ENCODE measurements around the gene ISG20L2. TPM values are rescaled to one million over a fixed set of nuclear protein-coding genes. Genes with fewer than 3 reads are reported as not detected.
A peak's percentile ranks its signal among the peaks of the same experiment; 100 is the strongest.

ISG20L2 gene
- total RNA-seq, 1 experiment from 2014 or later: 33.2 TPM

DNA sequence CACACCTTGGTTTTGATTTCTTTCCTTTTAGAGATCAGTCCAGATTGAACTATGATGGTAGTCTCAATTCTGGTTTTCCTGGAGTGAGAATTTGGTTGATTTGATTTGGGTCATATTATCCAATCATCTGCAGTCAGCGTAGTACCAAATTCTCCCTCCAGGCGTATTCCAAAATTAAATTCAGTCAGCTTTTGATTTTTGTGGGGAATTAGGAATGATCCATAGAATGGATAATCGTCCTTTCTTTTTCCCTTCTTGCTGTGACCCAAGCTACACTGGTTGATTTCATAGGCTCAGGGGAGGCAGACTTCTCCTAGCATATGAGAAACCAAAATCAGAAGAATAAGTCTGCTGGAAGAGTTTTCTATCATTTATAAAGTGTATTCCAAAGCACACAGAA, 43.7 kb upstream of the ISG20L2 start:
- POLR2A ChIA-PET (ENCODE audit: unreplicated experiment): interaction anchor here (0.7 kb wide), 1 partner anchor 42 kb away, joined by 8 read pairs; no protein-coding TSS in a partner anchor
- H4K20me1 ChIP-seq (ENCODE audit: insufficient read depth): peaks cover 50% of the 10 kb centered on the region
- H3K27me3 ChIP-seq (ENCODE audit: insufficient read depth, low read depth): no peaks in the 10 kb centered on the region

DNA sequence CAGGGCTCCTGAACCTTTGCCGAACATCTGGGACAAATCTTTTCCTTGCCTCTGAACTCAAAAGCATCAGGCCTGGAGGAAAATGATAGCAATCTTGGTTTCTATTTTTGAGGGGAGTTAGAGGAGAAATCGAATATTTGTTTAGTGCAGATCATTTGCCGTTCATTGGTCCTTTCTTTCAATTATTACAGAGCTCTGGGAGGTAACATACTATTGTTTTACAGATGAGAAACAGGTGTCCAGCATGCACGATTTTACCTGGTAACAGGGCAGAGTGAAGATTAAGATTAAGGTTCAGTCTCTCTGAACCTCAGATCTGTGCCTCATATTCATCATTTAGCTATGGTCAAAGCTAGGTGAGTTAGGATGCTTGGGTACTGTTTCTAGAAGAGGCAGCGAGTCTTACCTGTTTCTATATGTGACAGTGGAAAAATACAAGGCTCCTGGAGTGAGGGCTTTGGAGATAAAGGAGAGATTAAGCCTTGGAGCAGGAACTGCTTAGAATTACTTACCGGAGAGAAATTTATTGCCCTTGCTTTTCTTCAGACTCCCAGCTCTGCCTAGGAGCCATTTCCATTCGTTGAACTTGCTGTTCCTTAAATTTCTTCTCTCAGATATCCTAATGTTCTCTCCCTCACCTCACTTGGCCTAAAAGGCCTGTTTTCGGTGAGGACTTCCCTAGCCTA, 40.2 kb upstream of the ISG20L2 start:
- Histone ChIP-seq H4K20me1 (ENCODE audit: insufficient read depth) (peaks cover 26% of the 10 kb centered on the region), H3F3A (ENCODE audit: insufficient read depth, low read depth) (peaks cover 8% of the 10 kb centered on the region), H3K79me2 (ENCODE audit: low read depth) (peaks cover 70% of the 10 kb centered on the region), H3K36me3 (ENCODE audit: low read depth) (0 out of 2 replicates have a peak, but pooled peaks cover 14% of the 10 kb centered on the region), H3K27me3 (ENCODE audit: insufficient read depth, low read depth) (no peaks in the 10 kb centered on the region), H3K4me1 (replicated peaks; ENCODE audit: insufficient read depth) (peaks cover 18% of the 10 kb centered on the region), H3K9me3 (ENCODE audit: insufficient read depth, low read depth) (no peaks in the 10 kb centered on the region), H3K9me2 (ENCODE audit: insufficient read depth) (no peaks in the 10 kb centered on the region), H3K27ac (no peak overlapping the region), H3K4me2 (peak overlapping the region; percentile 90), H3K4me3 (peak overlapping the region; percentile 96), H2AFZ (no peak overlapping the region)
- no peak for TF ChIP-seq CTCF (conservative IDR thresholded peaks at IDR 0.05)
- TF ChIP-seq EZH2 (IDR thresholded peaks at IDR 0.05; ENCODE audit: low read depth): no peak
- POLR2A ChIA-PET (ENCODE audit: unreplicated experiment): interaction anchor here (0.5 kb wide), 1 partner anchor 73 kb away, joined by 3 read pairs; no protein-coding TSS in a partner anchor
- CTCF ChIA-PET: interaction anchor here (0.5 kb wide), 1 partner anchor 145 kb away, joined by 3 read pairs; no protein-coding TSS in a partner anchor
- intact Hi-C loops (cut with micrococcal nuclease; ENCODE audit: unreplicated experiment): loop anchor here (5.0 kb wide), 1 partner anchor 76 kb away; no protein-coding TSS in a partner anchor
- no peak for DNase-seq
- no TSS peak for BruUV-seq (replicated peaks)

More for the DNA sequence above, 43.7 kb upstream of the ISG20L2 start:
- CTCF ChIA-PET: no interaction called here
- Histone ChIP-seq H3K27ac (no peak overlapping the region), H3K4me3 (no peak overlapping the region), H2AFZ (no peak overlapping the region), H3K4me1 (replicated peaks; ENCODE audit: insufficient read depth) (peaks cover 9% of the 10 kb centered on the region), H3K79me2 (ENCODE audit: low read depth) (peaks cover 94% of the 10 kb centered on the region), H3K36me3 (ENCODE audit: low read depth) (peaks cover 20% of the 10 kb centered on the region; the same call in 1 of the 2 replicates), H3F3A (ENCODE audit: insufficient read depth, low read depth) (peaks cover 10% of the 10 kb centered on the region; the same call in 1 of the 2 replicates), H3K9me2 (ENCODE audit: insufficient read depth) (no peaks in the 10 kb centered on the region), H3K4me2 (no peak overlapping the region), H3K9me3 (ENCODE audit: insufficient read depth, low read depth) (no peaks in the 10 kb centered on the region)
- BruUV-seq (replicated peaks): no TSS peak
- no peak for DNase-seq
- intact Hi-C loops (cut with micrococcal nuclease; ENCODE audit: unreplicated experiment): no loop called here
- no peak for TF ChIP-seq EZH2 (IDR thresholded peaks at IDR 0.05; ENCODE audit: low read depth)
- TF ChIP-seq CTCF (conservative IDR thresholded peaks at IDR 0.05): no peak

DNA sequence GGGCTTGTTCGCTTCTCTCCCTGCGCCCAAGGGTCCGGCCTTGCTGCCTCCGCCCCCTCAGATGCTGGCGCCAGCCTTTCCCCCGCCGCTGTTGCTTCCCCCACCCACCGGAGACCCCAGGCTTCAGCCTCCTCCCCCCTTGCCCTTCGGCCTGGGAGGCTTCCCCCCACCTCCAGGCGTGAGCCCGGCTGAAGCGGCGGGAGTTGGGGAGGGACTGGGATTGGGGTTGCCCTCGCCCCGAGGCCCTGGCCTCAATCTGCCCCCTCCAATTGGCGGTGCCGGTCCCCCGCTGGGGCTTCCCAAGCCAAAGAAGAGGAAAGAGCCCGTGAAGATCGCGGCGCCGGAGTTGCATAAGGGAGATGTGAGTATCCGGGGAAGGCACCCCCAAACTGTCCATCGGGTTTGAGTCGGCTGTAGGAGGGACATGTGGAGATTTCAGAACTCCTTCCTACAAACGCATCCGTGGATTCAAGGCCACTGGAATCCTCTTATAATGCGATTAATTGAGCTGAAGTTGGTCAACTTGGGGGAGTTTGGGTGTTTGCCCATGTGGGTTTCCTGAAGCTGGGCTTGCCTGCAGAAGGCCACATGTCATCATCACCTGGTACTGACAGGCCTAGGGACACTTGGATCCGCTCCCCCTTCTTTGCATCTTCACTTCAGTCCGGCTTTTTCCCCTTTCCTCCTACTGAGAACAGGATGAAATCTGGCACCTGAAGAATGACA, 39.5 kb upstream of the ISG20L2 start:
- TF ChIP-seq CTCF (conservative IDR thresholded peaks at IDR 0.05) (no peak), EZH2 (IDR thresholded peaks at IDR 0.05; ENCODE audit: low read depth) (no peak)
- H3K27me3 ChIP-seq (ENCODE audit: insufficient read depth, low read depth): no peaks in the 10 kb centered on the region
- peak overlapping the region; percentile 90 for H3K4me2 ChIP-seq
- H3K27ac ChIP-seq: peak overlapping the region; percentile 76
- CTCF ChIA-PET: interaction anchor here (0.5 to 1.0 kb wide), 3 partner anchors 42 to 146 kb away, joined by 3 to 5 read pairs (median 3); no protein-coding TSS in a partner anchor
- no peaks in the 10 kb centered on the region for H3K9me3 ChIP-seq (ENCODE audit: insufficient read depth, low read depth)
- peaks cover 63% of the 10 kb centered on the region for H3K79me2 ChIP-seq (ENCODE audit: low read depth)
- H3F3A ChIP-seq (ENCODE audit: insufficient read depth, low read depth): peaks cover 8% of the 10 kb centered on the region
- no peak for DNase-seq
- H3K4me1 ChIP-seq (replicated peaks; ENCODE audit: insufficient read depth): peaks cover 18% of the 10 kb centered on the region
- H2AFZ ChIP-seq: peak overlapping the region; percentile 85; the same call in 1 of the 2 replicates
- 0 out of 2 replicates have a peak, but pooled peaks cover 11% of the 10 kb centered on the region for H3K36me3 ChIP-seq (ENCODE audit: low read depth)
- H3K4me3 ChIP-seq: peak overlapping the region; percentile 96
- no peaks in the 10 kb centered on the region for H3K9me2 ChIP-seq (ENCODE audit: insufficient read depth)
- POLR2A ChIA-PET (ENCODE audit: unreplicated experiment): interaction anchor here (0.6 to 0.9 kb wide), 4 partner anchors 39 to 229 kb away, joined by 3 to 6 read pairs (median 4); partner anchors contain the start of genes ISG20L2 and METTL25B
- BruUV-seq (replicated peaks): TSS peak; percentile 42
- peaks cover 20% of the 10 kb centered on the region for H4K20me1 ChIP-seq (ENCODE audit: insufficient read depth)
- intact Hi-C loops (cut with micrococcal nuclease; ENCODE audit: unreplicated experiment): loop anchor here (1.0 to 5.0 kb wide), 4 partner anchors 17 to 76 kb away; partner anchors contain the start of genes HDGF, ISG20L2, METTL25B and MRPL24
